ENCODE measurements around the gene TUBGCP3.

Gene TUBGCP3

DNA sequence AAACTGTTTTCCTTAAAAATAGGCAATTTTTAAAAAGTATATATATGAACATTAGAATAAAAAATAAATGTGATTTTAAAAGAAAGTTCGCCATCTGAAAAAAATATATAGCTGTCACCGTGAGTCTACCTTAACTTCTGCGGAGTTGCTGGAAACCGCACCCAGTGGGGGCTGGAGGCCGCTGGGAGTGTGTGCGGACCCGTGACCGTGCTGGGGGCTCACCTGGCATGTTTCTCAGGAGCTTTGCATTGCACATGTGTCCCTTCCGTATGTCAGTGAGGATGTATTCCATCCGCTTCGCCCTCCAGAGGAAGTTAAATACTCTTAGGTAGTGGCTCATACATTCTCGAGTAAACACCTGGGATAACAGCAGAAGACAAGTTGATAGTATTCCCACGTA is 71.7 kb downstream of the TUBGCP3 start:
- Histone ChIP-seq H3K27me3 (ENCODE audit: insufficient read depth, low read depth) (no peaks in the 10 kb centered on the region), H3K36me3 (ENCODE audit: insufficient read depth) (no peaks in the 10 kb centered on the region), H3K27ac (no peak overlapping the region), H3K79me2 (ENCODE audit: insufficient read depth, low read depth) (no peaks in the 10 kb centered on the region), H3K4me2 (no peak overlapping the region), H4K20me1 (ENCODE audit: insufficient read depth) (no peaks in the 10 kb centered on the region), H3K4me3 (IDR thresholded peaks at IDR 0.05; ENCODE audit: insufficient read depth, low read depth, low read length) (no peak overlapping the region), H3K9ac (no peak overlapping the region), H2AFZ (ENCODE audit: low read depth) (no peak overlapping the region), H3K4me1 (ENCODE audit: low read depth, poor library complexity, severe bottlenecking) (no peaks in the 10 kb centered on the region)
- no peak for TF ChIP-seq CTCF (conservative IDR thresholded peaks at IDR 0.05; ENCODE audit: low read depth, low read length)

GRCh38 chr13:112513761-112514160 is 74.2 kb downstream of the TUBGCP3 start:
- H3K36me3 ChIP-seq (ENCODE audit: insufficient read depth) = no peaks in the 10 kb centered on the region

DNA sequence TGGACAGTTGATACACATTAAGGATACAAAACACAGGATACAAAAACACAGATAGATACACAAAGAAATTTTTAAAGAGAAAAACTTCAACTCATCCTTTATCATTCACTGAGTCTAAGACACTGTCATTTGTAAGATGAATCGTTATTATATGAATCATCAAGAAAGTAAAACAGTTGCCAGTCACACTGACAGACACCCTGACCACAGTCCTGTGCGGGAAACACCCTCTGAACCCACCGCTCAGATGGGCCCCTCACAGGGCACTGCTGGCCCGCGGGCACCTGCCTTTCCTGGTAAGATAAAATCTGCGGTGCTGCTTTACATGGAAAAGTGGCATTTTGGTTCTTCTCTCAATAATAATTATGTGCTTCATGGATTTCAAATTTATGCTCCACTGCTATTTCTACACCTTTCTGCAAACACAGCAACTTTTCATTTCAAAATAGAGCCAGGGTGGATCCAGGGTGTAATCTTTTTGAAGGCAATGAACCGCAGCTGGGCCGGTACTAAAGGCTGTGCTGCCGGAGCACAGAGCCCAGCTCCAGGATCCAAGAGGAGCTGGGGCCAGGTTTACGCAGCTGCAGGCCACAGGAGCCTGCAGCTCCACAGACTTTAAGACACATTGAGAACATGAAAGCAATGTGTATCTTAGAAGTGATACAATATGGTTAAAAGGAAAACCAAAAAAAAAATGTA is 76.8 kb downstream of the TUBGCP3 start:
- H3K4me3 ChIP-seq (IDR thresholded peaks at IDR 0.05; ENCODE audit: insufficient read depth, low read depth, low read length) = no peak overlapping the region
- no peak overlapping the region for H2AFZ ChIP-seq (ENCODE audit: low read depth)
- H3K27me3 ChIP-seq (ENCODE audit: insufficient read depth, low read depth) = no peaks in the 10 kb centered on the region
- TF ChIP-seq CTCF (conservative IDR thresholded peaks at IDR 0.05; ENCODE audit: low read depth, low read length) = no peak
- H3K79me2 ChIP-seq (ENCODE audit: insufficient read depth, low read depth) = no peaks in the 10 kb centered on the region
- no peak overlapping the region for H3K9ac ChIP-seq
- H3K4me1 ChIP-seq (ENCODE audit: low read depth, poor library complexity, severe bottlenecking) = no peaks in the 10 kb centered on the region
- no peak overlapping the region for H3K4me2 ChIP-seq
- H3K27ac ChIP-seq = no peak overlapping the region
- H3K36me3 ChIP-seq (ENCODE audit: insufficient read depth) = no peaks in the 10 kb centered on the region
- no peaks in the 10 kb centered on the region for H4K20me1 ChIP-seq (ENCODE audit: insufficient read depth)

More at GRCh38 chr13:112513761-112514160, 74.2 kb downstream of the TUBGCP3 start:
- Histone ChIP-seq H3K4me1 (ENCODE audit: low read depth, poor library complexity, severe bottlenecking) (no peaks in the 10 kb centered on the region), H2AFZ (ENCODE audit: low read depth) (no peak overlapping the region), H3K27me3 (ENCODE audit: insufficient read depth, low read depth) (no peaks in the 10 kb centered on the region), H3K79me2 (ENCODE audit: insufficient read depth, low read depth) (no peaks in the 10 kb centered on the region), H3K9ac (no peak overlapping the region), H3K4me3 (IDR thresholded peaks at IDR 0.05; ENCODE audit: insufficient read depth, low read depth, low read length) (no peak overlapping the region), H3K27ac (no peak overlapping the region), H3K4me2 (no peak overlapping the region), H4K20me1 (ENCODE audit: insufficient read depth) (no peaks in the 10 kb centered on the region)
- TF ChIP-seq CTCF (conservative IDR thresholded peaks at IDR 0.05; ENCODE audit: low read depth, low read length) = no peak

GRCh38 chr13:112510002-112510780 is 77.8 kb downstream of the TUBGCP3 start:
- H4K20me1 ChIP-seq (ENCODE audit: insufficient read depth) = no peaks in the 10 kb centered on the region
- no peaks in the 10 kb centered on the region for H3K36me3 ChIP-seq (ENCODE audit: insufficient read depth)
- H3K27ac ChIP-seq = no peak overlapping the region
- no peaks in the 10 kb centered on the region for H3K79me2 ChIP-seq (ENCODE audit: insufficient read depth, low read depth)
- no peak overlapping the region for H3K4me2 ChIP-seq
- H3K4me3 ChIP-seq (IDR thresholded peaks at IDR 0.05; ENCODE audit: insufficient read depth, low read depth, low read length) = no peak overlapping the region
- no peaks in the 10 kb centered on the region for H3K4me1 ChIP-seq (ENCODE audit: low read depth, poor library complexity, severe bottlenecking)
- TF ChIP-seq CTCF (conservative IDR thresholded peaks at IDR 0.05; ENCODE audit: low read depth, low read length) = peak; percentile 45
- no peak overlapping the region for H3K9ac ChIP-seq
- H3K27me3 ChIP-seq (ENCODE audit: insufficient read depth, low read depth) = no peaks in the 10 kb centered on the region
- no peak overlapping the region for H2AFZ ChIP-seq (ENCODE audit: low read depth)
